Measurements from ENCODE around the gene RPLP2. TPM values are rescaled to one million over a fixed set of nuclear protein-coding genes. Genes with fewer than 3 reads are reported as not detected.

RPLP2 gene
- total and polyA plus RNA-seq, 9 donors, result 1,485 to 2,136 (median 1,808) TPM

DNA sequence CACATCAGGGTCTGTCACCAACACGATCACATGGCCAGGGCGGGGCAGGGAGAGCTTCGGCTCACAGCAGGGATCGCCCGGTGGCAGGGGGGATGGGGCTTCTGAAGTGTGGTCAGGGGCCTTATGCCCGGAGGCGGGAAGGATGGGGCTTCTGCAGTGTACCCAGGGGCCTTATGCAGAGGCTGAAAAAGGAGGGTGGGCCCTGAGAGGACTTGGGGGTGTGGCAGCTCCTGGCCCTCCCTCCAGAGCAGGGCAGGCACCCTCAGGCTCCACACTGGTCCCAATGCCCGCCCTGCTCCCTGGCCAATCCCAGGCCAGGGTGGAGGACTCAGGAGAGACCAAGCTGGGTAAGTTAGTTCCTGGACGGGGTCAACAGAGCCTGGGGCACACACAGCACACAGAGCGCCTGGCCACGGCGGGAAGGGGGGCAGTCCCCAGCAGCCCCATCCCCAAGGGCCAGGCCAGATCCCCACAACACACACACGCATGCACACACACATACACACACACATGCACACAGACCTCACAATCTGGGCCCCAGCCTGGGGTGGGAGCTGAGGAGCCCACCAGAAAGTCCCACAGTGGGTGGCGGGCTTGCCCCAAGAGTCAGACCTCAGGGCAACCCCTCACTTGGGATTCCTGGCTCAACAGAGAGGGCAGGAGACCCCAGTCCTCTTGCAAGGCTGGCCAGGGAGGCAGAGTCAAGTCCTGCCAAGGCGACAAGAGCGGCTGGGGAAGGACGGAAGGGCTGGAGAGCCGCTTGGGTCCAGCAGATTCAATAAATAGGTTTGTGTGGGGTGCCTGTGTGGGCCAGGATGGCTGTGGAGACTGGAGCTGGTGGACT lies 18.8 kb upstream of the RPLP2 start:
- peaks cover 47% of the 10 kb centered on the region for H3K4me1 ChIP-seq (ENCODE audit: control insufficient read depth, insufficient read depth, low read length)
- DNase-seq, result no peak
- 58% methylated on average over 17 of the region's 18 CpGs for WGBS (ENCODE audit: insufficient coverage)

DNA sequence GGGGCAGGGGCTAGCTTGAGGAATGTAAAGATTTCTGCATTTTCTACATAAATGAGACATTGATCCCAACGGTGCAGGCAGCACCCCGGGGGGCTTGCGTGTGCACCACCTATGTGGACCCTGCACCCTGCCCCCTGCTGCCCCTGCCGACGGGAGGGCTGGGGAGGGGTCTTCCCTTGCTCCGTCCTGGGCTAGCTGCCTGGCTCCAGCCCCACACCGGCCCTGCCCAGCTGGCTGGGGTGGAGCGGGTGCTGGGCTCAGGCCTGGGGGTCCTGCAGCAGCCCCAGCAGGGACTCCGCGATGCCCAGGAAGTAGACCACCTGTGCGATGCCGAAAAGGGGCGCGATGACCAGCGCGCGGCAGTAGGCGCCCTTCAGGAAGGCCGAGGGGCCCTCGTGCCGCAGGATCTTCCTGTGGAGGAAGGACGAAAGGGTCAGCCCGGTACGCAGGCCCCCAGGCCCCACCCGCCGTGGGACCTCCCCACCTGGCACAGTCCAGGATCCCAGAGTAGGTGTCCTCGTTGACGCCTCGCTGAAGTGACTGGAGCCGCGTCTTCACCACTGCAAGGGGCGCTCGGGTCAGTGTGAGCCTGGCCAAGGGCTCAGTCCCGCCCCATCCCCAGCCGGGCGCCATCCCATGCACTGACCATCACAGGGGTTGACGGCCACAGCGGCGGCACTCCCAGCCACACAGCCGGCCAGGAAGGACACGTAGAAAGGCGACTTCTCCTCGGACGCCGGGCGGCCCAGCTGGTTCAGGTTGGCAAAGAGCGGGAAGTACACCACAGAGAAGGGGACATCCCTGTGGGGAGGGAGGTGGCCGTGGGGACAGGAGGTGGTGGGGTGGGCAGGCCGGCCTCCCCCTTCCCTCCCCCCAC lies 17.9 kb upstream of the RPLP2 start:
- WGBS (ENCODE audit: insufficient coverage), result 90% methylated on average over 46 of the region's 49 CpGs
- peaks cover 32% of the 10 kb centered on the region for H3K36me3 ChIP-seq (ENCODE audit: control insufficient read depth, insufficient read depth, low read length)
- DNase-seq, result no peak
- no peaks in the 10 kb centered on the region for H3K9me3 ChIP-seq (replicated peaks; ENCODE audit: control insufficient read depth, low read depth, low read length)
- no peak overlapping the region for H3K27ac ChIP-seq (ENCODE audit: low read length)
- no peak overlapping the region for H3K4me3 ChIP-seq (ENCODE audit: low read length)
- peaks cover 18% of the 10 kb centered on the region for H3K27me3 ChIP-seq (ENCODE audit: control insufficient read depth, insufficient read depth, low read length)
- H3K4me1 ChIP-seq (ENCODE audit: control insufficient read depth, insufficient read depth, low read length), result peaks cover 47% of the 10 kb centered on the region

More for the DNA sequence above, 18.8 kb upstream of the RPLP2 start:
- Histone ChIP-seq H3K27ac (ENCODE audit: low read length) (no peak overlapping the region), H3K4me3 (ENCODE audit: low read length) (no peak overlapping the region), H3K9me3 (replicated peaks; ENCODE audit: control insufficient read depth, low read depth, low read length) (no peaks in the 10 kb centered on the region), H3K36me3 (ENCODE audit: control insufficient read depth, insufficient read depth, low read length) (peaks cover 32% of the 10 kb centered on the region), H3K27me3 (ENCODE audit: control insufficient read depth, insufficient read depth, low read length) (peaks cover 18% of the 10 kb centered on the region)

DNA sequence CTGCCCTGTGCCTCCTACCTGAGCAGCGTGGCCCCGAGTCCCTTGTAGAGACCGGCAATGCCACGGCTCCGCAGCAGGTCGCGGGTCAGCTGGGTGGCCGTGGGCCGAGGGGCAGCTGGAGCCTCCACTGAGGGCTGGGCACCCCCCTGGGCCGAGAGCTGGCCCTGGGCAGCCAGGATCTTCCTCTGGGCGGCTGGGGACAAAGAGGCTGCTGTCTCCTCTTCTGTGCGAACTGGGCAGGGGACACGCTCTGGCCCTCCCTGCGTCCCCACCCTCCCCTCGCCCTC lies 17.3 kb upstream of the RPLP2 start:
- H3K27me3 ChIP-seq (ENCODE audit: control insufficient read depth, insufficient read depth, low read length), result peaks cover 18% of the 10 kb centered on the region

DNA sequence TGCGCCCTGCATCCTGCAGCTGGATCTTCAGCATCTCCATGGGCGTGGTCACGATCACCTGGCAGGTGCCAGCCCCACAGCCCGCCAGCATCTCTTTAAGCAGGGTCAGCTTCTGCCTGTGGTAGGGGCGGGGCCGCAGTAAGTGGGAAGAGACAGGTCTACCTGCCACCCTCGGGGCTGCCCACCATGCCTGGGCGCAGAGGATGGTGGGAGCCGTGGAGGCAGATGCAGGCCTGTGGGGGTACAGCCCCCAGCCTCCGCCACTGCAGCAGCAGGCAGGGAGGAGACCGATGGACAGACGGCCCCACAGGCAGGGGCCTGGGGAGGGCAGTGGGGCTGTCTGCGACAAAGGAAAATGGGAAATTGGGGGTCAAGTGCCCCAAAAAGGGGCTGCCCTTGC lies 16.9 kb upstream of the RPLP2 start:
- 91% methylated on average over 12 of the region's 13 CpGs for WGBS (ENCODE audit: insufficient coverage)
- Histone ChIP-seq H3K27ac (ENCODE audit: low read length) (no peak overlapping the region), H3K27me3 (ENCODE audit: control insufficient read depth, insufficient read depth, low read length) (peaks cover 18% of the 10 kb centered on the region), H3K36me3 (ENCODE audit: control insufficient read depth, insufficient read depth, low read length) (peaks cover 32% of the 10 kb centered on the region), H3K4me3 (ENCODE audit: low read length) (no peak overlapping the region), H3K9me3 (replicated peaks; ENCODE audit: control insufficient read depth, low read depth, low read length) (no peaks in the 10 kb centered on the region), H3K4me1 (ENCODE audit: control insufficient read depth, insufficient read depth, low read length) (peaks cover 55% of the 10 kb centered on the region)
- DNase-seq, result no peak

More for the DNA sequence above, 17.3 kb upstream of the RPLP2 start:
- H3K36me3 ChIP-seq (ENCODE audit: control insufficient read depth, insufficient read depth, low read length), result peaks cover 32% of the 10 kb centered on the region
- H3K4me3 ChIP-seq (ENCODE audit: low read length), result no peak overlapping the region
- 90% methylated on average over 15 of the region's 15 CpGs for WGBS (ENCODE audit: insufficient coverage)
- peaks cover 52% of the 10 kb centered on the region for H3K4me1 ChIP-seq (ENCODE audit: control insufficient read depth, insufficient read depth, low read length)
- H3K27ac ChIP-seq (ENCODE audit: low read length), result no peak overlapping the region
- H3K9me3 ChIP-seq (replicated peaks; ENCODE audit: control insufficient read depth, low read depth, low read length), result no peaks in the 10 kb centered on the region
- DNase-seq, result no peak

DNA sequence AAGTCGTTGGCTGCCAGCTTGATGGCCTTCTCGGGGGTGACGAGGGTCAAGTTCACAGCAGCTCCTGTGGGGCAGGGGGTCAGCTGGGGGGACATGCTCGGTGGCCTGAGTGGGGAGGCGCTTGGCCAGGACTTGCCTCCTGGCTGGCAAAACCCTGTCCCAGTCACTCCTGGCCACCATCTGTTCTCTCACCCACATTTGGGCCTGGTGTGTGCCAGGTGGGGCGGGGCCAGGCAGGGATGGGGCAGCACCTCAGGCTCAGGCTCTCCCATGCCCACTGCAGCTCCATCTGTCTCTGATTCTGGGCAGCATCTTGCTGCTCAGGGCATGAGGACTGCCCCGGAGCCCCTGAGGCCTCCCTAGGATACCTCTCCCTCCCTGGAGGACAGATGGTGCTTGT lies 16.2 kb upstream of the RPLP2 start:
- WGBS (ENCODE audit: insufficient coverage), result 89% methylated on average over 6 of the region's 7 CpGs
- Histone ChIP-seq H3K4me3 (ENCODE audit: low read length) (no peak overlapping the region), H3K36me3 (ENCODE audit: control insufficient read depth, insufficient read depth, low read length) (peaks cover 32% of the 10 kb centered on the region), H3K27ac (ENCODE audit: low read length) (no peak overlapping the region), H3K9me3 (replicated peaks; ENCODE audit: control insufficient read depth, low read depth, low read length) (no peaks in the 10 kb centered on the region), H3K27me3 (ENCODE audit: control insufficient read depth, insufficient read depth, low read length) (peaks cover 14% of the 10 kb centered on the region), H3K4me1 (ENCODE audit: control insufficient read depth, insufficient read depth, low read length) (peaks cover 59% of the 10 kb centered on the region)
- no peak for DNase-seq

DNA sequence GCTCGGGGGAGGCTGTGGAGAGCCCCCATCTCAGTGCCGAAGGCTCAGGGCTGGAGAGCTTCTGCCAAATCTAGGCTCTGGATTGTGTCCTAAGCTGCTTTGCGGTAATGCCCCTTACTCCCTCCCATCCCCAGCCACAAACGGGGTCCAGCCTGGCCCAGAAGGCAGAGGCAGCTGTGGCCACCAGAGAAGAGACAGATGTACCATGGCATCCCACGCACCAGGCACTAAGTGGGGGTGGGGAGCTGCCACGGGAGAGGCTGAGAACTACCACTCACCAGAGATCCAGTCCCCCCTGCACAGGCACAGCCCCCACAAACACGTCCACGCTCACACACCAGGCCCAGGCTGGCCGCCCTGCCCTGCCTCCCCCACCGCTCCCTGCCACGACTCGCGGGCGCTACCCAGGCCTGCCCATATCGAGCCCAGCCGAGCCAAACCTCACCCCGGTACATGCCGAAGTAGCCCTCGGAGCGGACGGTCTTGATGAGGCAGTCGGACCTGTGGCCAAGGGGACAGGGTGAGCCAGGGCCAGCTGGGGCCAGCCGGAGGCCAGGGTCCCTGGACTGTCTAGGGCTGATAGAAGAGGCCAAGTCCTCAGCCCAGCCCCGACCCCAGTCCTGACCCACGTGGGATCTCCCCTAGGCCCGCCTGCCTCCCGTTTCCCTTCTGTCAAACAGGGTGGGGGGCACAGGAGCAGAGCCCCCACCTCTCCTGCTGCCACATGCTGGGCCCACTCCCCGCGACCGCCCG lies 15.6 kb upstream of the RPLP2 start:
- DNase-seq, result no peak
- no peak overlapping the region for H3K27ac ChIP-seq (ENCODE audit: low read length)

DNA sequence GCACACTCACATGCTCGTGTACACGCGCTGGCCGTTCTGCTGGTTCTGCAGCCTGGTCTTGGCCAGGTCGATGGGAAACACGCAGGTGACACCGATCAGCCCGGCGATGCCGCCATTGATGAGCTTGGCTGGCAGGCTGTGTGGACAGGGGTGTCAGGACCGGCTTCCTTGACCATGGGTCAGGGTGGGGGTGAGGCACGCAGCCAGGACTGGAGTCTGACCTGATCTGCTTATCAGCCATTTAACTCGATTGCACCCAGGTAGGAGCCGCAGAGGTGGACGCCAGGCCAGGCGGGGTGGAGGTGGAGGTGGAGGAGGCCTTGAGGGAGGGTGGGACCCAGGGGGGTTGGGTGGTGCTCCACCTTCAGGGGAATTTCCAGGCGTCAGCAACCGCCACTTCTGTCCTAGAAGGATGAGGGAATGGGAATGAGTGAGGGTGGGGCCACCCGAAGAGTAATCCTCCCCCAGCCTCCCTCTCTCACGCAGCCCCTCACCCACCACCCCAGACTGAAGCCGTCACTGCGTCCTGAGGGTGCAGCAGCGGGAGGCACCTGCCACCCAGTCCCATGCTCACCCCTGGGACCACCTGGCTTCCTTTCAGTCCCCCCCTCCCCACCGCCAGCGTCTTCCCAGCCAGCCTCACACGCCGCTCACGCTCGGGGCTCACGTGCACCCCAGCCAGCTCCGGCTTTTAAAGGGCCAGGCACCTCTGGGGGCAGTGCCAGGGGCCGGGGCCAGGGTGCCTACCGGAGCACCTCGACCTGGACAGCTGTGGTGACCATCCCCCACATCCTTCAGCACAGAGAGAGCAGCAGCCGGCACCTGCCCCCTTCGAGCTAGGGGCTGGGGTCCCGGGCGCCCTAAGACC lies 14.8 kb upstream of the RPLP2 start:
- peaks cover 48% of the 10 kb centered on the region for H3K4me1 ChIP-seq (ENCODE audit: control insufficient read depth, insufficient read depth, low read length)
- WGBS (ENCODE audit: insufficient coverage), result 60% methylated on average over 27 of the region's 38 CpGs
- no peak overlapping the region for H3K27ac ChIP-seq (ENCODE audit: low read length)
- H3K9me3 ChIP-seq (replicated peaks; ENCODE audit: control insufficient read depth, low read depth, low read length), result no peaks in the 10 kb centered on the region
- no peak for DNase-seq
- H3K27me3 ChIP-seq (ENCODE audit: control insufficient read depth, insufficient read depth, low read length), result peaks cover 1% of the 10 kb centered on the region
- H3K36me3 ChIP-seq (ENCODE audit: control insufficient read depth, insufficient read depth, low read length), result peaks cover 37% of the 10 kb centered on the region
- H3K4me3 ChIP-seq (ENCODE audit: low read length), result no peak overlapping the region

More for the DNA sequence above, 15.6 kb upstream of the RPLP2 start:
- Histone ChIP-seq H3K27me3 (ENCODE audit: control insufficient read depth, insufficient read depth, low read length) (peaks cover 8% of the 10 kb centered on the region), H3K4me3 (ENCODE audit: low read length) (no peak overlapping the region), H3K4me1 (ENCODE audit: control insufficient read depth, insufficient read depth, low read length) (peaks cover 53% of the 10 kb centered on the region), H3K36me3 (ENCODE audit: control insufficient read depth, insufficient read depth, low read length) (peaks cover 32% of the 10 kb centered on the region), H3K9me3 (replicated peaks; ENCODE audit: control insufficient read depth, low read depth, low read length) (no peaks in the 10 kb centered on the region)
- 80% methylated on average over 30 of the region's 31 CpGs for WGBS (ENCODE audit: insufficient coverage)

DNA sequence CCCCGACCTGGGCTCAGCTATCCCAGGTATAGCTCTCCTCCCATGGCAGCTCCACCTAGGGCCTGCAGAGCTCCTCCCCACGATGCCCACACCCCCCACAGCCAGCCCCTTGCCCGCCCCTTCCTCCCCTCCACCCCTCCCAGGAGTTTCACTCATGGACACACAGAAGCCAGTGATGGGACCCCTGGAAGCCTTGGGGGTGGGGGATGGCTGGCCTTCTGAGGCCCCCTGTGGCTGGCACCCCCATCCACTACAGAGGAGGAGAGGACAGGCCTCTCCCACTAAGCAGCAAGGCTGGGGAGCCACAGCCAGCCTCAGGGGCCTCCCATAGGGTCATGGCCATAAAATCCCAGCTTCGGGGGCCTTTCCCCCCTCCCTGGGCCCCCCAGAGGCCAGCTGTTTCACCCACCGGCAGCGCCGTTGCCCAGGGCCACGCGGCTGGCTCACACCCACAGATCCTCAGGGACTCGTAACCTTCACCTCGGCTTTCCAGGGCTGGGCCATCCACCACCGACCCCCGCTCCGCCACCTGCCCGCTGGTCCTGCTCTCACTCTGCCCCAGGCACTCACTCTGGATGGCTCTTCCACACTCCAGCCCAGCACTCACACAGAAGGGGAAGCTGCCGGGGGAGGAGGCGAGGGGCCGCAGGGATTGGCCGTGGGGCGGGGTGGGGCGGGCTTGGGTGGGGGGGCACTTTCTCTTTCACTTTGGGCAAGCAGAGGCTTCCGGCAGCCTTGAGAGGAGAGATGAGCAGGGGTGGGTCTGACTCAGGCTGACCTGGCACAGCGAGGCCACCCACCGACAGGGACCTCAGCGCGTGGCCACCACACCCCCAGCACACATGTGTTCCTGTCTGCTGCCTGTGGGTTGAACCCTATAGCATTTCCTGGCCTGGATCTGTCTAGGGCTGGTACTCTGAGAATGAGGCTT lies 13.9 kb upstream of the RPLP2 start:
- Histone ChIP-seq H3K27ac (ENCODE audit: low read length) (peak overlapping the region; percentile 97), H3K9me3 (replicated peaks; ENCODE audit: control insufficient read depth, low read depth, low read length) (no peaks in the 10 kb centered on the region), H3K36me3 (ENCODE audit: control insufficient read depth, insufficient read depth, low read length) (peaks cover 44% of the 10 kb centered on the region), H3K4me1 (ENCODE audit: control insufficient read depth, insufficient read depth, low read length) (peaks cover 46% of the 10 kb centered on the region), H3K27me3 (ENCODE audit: control insufficient read depth, insufficient read depth, low read length) (no peaks in the 10 kb centered on the region), H3K4me3 (ENCODE audit: low read length) (peak overlapping the region; percentile 75)
- peak; percentile 88 for DNase-seq
- 7% methylated on average over 13 of the region's 26 CpGs for WGBS (ENCODE audit: insufficient coverage)

All from muscle of leg (tissue), 11 donors.